ENCODE results near the gene PTPRK. TPM values are rescaled to one million over a fixed set of nuclear protein-coding genes. Genes with fewer than 3 reads are reported as not detected.

Gene PTPRK
- total and polyA plus RNA-seq, 2 donors: 9.3 to 26.8 TPM

DNA sequence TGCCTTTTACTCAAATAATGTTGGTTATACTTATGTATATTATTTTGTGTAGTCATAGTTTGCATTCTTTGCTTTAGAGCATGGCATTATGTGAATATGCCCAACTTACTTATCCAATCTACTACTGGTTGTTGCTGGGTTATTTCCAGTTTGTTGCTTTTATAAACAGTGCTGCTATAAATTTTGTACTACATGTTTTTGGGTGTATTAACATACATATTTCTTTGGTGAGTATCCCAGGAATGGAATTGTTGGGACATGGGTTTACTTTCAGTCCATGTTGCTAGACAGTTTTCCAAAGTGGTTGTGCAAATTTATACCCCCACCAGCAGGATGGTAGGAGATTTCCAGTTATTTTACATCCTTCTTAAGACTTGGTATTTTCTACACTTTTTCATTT is 462.5 kb downstream of the PTPRK start:
- no peaks in the 10 kb centered on the region for H3K27me3 ChIP-seq (ENCODE audit: control insufficient read depth in 2 of 2, insufficient read depth in 1 of 2, low read length in 1 of 2)
- no peak for DNase-seq (ENCODE audit: low read depth in 6 of 9, low spot score in 9 of 9)
- H3K9me3 ChIP-seq (ENCODE audit: control insufficient read depth in 2 of 2, insufficient read depth in 1 of 2, low read length in 1 of 2): peaks cover 0 to 2% of the 10 kb centered on the region in 2 donors
- H3K36me3 ChIP-seq (ENCODE audit: control insufficient read depth in 2 of 2, insufficient read depth in 2 of 2, low read length in 1 of 2): peaks cover 0 to 8% of the 10 kb centered on the region in 2 donors
- no peaks in the 10 kb centered on the region for H3K4me1 ChIP-seq (ENCODE audit: control insufficient read depth in 2 of 2, insufficient read depth in 2 of 2, low read length in 2 of 2)
- no peak overlapping the region for H3K4me3 ChIP-seq (ENCODE audit: low read length in 2 of 2)
- no peak overlapping the region for H3K27ac ChIP-seq (ENCODE audit: low read depth in 1 of 2, low read length in 1 of 2)

GRCh38 chr6:128057541-128057940 is 462.9 kb downstream of the PTPRK start:
- Histone ChIP-seq H3K27ac (ENCODE audit: low read depth in 1 of 2, low read length in 1 of 2) (no peak overlapping the region), H3K27me3 (ENCODE audit: control insufficient read depth in 2 of 2, insufficient read depth in 1 of 2, low read length in 1 of 2) (no peaks in the 10 kb centered on the region), H3K9me3 (ENCODE audit: control insufficient read depth in 2 of 2, insufficient read depth in 1 of 2, low read length in 1 of 2) (peaks cover 0 to 2% of the 10 kb centered on the region in 2 donors), H3K4me3 (ENCODE audit: low read length in 2 of 2) (no peak overlapping the region), H3K36me3 (ENCODE audit: control insufficient read depth in 2 of 2, insufficient read depth in 2 of 2, low read length in 1 of 2) (peaks cover 0 to 8% of the 10 kb centered on the region in 2 donors), H3K4me1 (ENCODE audit: control insufficient read depth in 2 of 2, insufficient read depth in 2 of 2, low read length in 2 of 2) (no peaks in the 10 kb centered on the region)
- DNase-seq (ENCODE audit: low read depth in 6 of 9, low spot score in 9 of 9): no peak
- over 99% methylated on average over 3 of the region's 3 CpGs for WGBS

GRCh38 chr6:128053109-128053508 is 467.3 kb downstream of the PTPRK start:
- no peak for DNase-seq (ENCODE audit: low read depth in 6 of 9, low spot score in 9 of 9)
- Histone ChIP-seq H3K36me3 (ENCODE audit: control insufficient read depth in 2 of 2, insufficient read depth in 2 of 2, low read length in 1 of 2) (peaks cover 0 to 8% of the 10 kb centered on the region in 2 donors), H3K4me1 (ENCODE audit: control insufficient read depth in 2 of 2, insufficient read depth in 2 of 2, low read length in 2 of 2) (no peaks in the 10 kb centered on the region), H3K4me3 (ENCODE audit: low read length in 2 of 2) (no peak overlapping the region), H3K9me3 (ENCODE audit: control insufficient read depth in 2 of 2, insufficient read depth in 1 of 2, low read length in 1 of 2) (peaks cover 0 to 2% of the 10 kb centered on the region in 2 donors), H3K27me3 (ENCODE audit: control insufficient read depth in 2 of 2, insufficient read depth in 1 of 2, low read length in 1 of 2) (no peaks in the 10 kb centered on the region), H3K27ac (ENCODE audit: low read depth in 1 of 2, low read length in 1 of 2) (no peak overlapping the region)
- 98% methylated on average over 5 of the region's 5 CpGs for whole genome bisulfite sequencing

DNA sequence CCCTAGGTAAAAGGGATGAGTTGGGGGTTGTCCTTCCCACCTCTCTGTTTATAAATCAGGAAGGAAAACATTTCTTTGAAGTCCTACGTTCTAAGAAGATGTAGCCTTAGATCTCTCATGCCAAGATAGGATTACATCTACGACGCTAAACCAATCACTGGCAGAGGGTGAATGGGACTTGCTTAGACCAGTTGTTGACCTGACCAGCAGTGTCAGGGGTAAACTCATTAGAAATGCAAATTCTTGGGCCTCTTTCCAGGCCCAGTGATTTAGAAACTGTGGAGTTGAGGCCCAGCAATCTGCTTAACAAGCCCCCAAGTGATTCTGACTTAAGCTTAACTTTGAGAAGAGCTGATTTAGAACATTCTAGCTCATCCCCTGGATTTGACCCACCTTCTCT is 472.4 kb downstream of the PTPRK start:
- no peak overlapping the region for H3K27ac ChIP-seq (ENCODE audit: low read depth in 1 of 2, low read length in 1 of 2)
- H3K4me3 ChIP-seq (ENCODE audit: low read length in 2 of 2): no peak overlapping the region
- no peaks in the 10 kb centered on the region for H3K9me3 ChIP-seq (ENCODE audit: control insufficient read depth in 2 of 2, insufficient read depth in 1 of 2, low read length in 1 of 2)
- H3K4me1 ChIP-seq (ENCODE audit: control insufficient read depth in 2 of 2, insufficient read depth in 2 of 2, low read length in 2 of 2): no peaks in the 10 kb centered on the region
- H3K36me3 ChIP-seq (ENCODE audit: control insufficient read depth in 2 of 2, insufficient read depth in 2 of 2, low read length in 1 of 2): no peaks in the 10 kb centered on the region
- DNase-seq (ENCODE audit: low read depth in 6 of 9, low spot score in 9 of 9): no peak
- WGBS: 96% methylated on average over 3 of the region's 3 CpGs
- H3K27me3 ChIP-seq (ENCODE audit: control insufficient read depth in 2 of 2, insufficient read depth in 1 of 2, low read length in 1 of 2): no peaks in the 10 kb centered on the region

GRCh38 chr6:128046033-128046432 is 474.4 kb downstream of the PTPRK start:
- Histone ChIP-seq H3K4me1 (ENCODE audit: control insufficient read depth in 2 of 2, insufficient read depth in 2 of 2, low read length in 2 of 2) (no peaks in the 10 kb centered on the region), H3K4me3 (ENCODE audit: low read length in 2 of 2) (no peak overlapping the region), H3K27me3 (ENCODE audit: control insufficient read depth in 2 of 2, insufficient read depth in 1 of 2, low read length in 1 of 2) (no peaks in the 10 kb centered on the region), H3K9me3 (ENCODE audit: control insufficient read depth in 2 of 2, insufficient read depth in 1 of 2, low read length in 1 of 2) (no peaks in the 10 kb centered on the region), H3K27ac (ENCODE audit: low read depth in 1 of 2, low read length in 1 of 2) (no peak overlapping the region), H3K36me3 (ENCODE audit: control insufficient read depth in 2 of 2, insufficient read depth in 2 of 2, low read length in 1 of 2) (no peaks in the 10 kb centered on the region)
- DNase-seq (ENCODE audit: low read depth in 6 of 9, low spot score in 9 of 9): no peak
- 92% methylated on average over 1 of the region's 1 CpG for WGBS

GRCh38 chr6:128039543-128039942 is 480.9 kb downstream of the PTPRK start:
- peaks cover 5 to 10% of the 10 kb centered on the region in 2 donors for H3K4me1 ChIP-seq (ENCODE audit: control insufficient read depth in 2 of 2, insufficient read depth in 2 of 2, low read length in 2 of 2)
- WGBS: 54% methylated on average over 2 of the region's 2 CpGs
- DNase-seq (ENCODE audit: low read depth in 6 of 9, low spot score in 9 of 9): peak in 5 of 9 donors; percentile 32 to 74 (median 53)
- peaks cover 0 to 4% of the 10 kb centered on the region in 2 donors for H3K9me3 ChIP-seq (ENCODE audit: control insufficient read depth in 2 of 2, insufficient read depth in 1 of 2, low read length in 1 of 2)
- H3K27ac ChIP-seq (ENCODE audit: low read depth in 1 of 2, low read length in 1 of 2): peak overlapping the region in 1 of 2 donors; percentile 28
- no peaks in the 10 kb centered on the region for H3K27me3 ChIP-seq (ENCODE audit: control insufficient read depth in 2 of 2, insufficient read depth in 1 of 2, low read length in 1 of 2)
- no peaks in the 10 kb centered on the region for H3K36me3 ChIP-seq (ENCODE audit: control insufficient read depth in 2 of 2, insufficient read depth in 2 of 2, low read length in 1 of 2)
- H3K4me3 ChIP-seq (ENCODE audit: low read length in 2 of 2): no peak overlapping the region

- 94% methylated on average over 7 of the region's 7 CpGs for WGBS
- Histone ChIP-seq H3K4me1 (ENCODE audit: control insufficient read depth in 2 of 2, insufficient read depth in 2 of 2, low read length in 2 of 2) (peaks cover 21 to 28% of the 10 kb centered on the region in 2 donors), H3K27me3 (ENCODE audit: control insufficient read depth in 2 of 2, insufficient read depth in 1 of 2, low read length in 1 of 2) (no peaks in the 10 kb centered on the region), H3K9me3 (ENCODE audit: control insufficient read depth in 2 of 2, insufficient read depth in 1 of 2, low read length in 1 of 2) (peaks cover 0 to 4% of the 10 kb centered on the region in 2 donors), H3K27ac (ENCODE audit: low read depth in 1 of 2, low read length in 1 of 2) (no peak overlapping the region), H3K4me3 (ENCODE audit: low read length in 2 of 2) (no peak overlapping the region), H3K36me3 (ENCODE audit: control insufficient read depth in 2 of 2, insufficient read depth in 2 of 2, low read length in 1 of 2) (no peaks in the 10 kb centered on the region)
- no peak for DNase-seq (ENCODE audit: low read depth in 6 of 9, low spot score in 9 of 9)
Observed at GRCh38 chr6:128036808-128037570, 483.4 kb downstream of the PTPRK start.

DNA sequence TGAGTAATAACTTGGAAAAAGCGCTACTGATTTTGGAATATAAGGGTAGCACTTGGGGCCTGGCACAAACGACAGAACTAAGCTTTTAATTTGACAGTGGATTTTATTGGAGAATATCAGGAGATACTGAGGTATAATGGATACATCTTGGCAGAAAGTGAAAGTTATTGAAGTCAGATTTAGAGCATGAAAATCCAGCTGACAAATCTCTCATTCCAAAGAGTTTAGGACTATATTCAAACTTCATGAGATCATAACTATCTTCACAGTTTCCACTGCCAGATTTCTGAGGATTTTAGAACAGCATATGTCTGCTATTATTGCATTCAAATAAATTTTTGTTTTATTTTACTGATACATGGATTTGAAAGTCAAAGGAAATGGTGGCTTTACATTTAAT is 487.2 kb downstream of the PTPRK start:
- Histone ChIP-seq H3K36me3 (ENCODE audit: control insufficient read depth in 2 of 2, insufficient read depth in 2 of 2, low read length in 1 of 2) (no peaks in the 10 kb centered on the region), H3K9me3 (ENCODE audit: control insufficient read depth in 2 of 2, insufficient read depth in 1 of 2, low read length in 1 of 2) (peaks cover 0 to 4% of the 10 kb centered on the region in 2 donors), H3K4me3 (ENCODE audit: low read length in 2 of 2) (no peak overlapping the region), H3K27ac (ENCODE audit: low read depth in 1 of 2, low read length in 1 of 2) (peak overlapping the region in 1 of 2 donors; percentile 82), H3K4me1 (ENCODE audit: control insufficient read depth in 2 of 2, insufficient read depth in 2 of 2, low read length in 2 of 2) (peaks cover 19 to 37% of the 10 kb centered on the region in 2 donors), H3K27me3 (ENCODE audit: control insufficient read depth in 2 of 2, insufficient read depth in 1 of 2, low read length in 1 of 2) (no peaks in the 10 kb centered on the region)
- no peak for DNase-seq (ENCODE audit: low read depth in 6 of 9, low spot score in 9 of 9)
- WGBS: 96% methylated on average over 2 of the region's 2 CpGs

GRCh38 chr6:128032042-128032441 is 488.4 kb downstream of the PTPRK start:
- WGBS: 48% methylated on average over 6 of the region's 6 CpGs

More at GRCh38 chr6:128032042-128032441, 488.4 kb downstream of the PTPRK start:
- no peaks in the 10 kb centered on the region for H3K36me3 ChIP-seq (ENCODE audit: control insufficient read depth in 2 of 2, insufficient read depth in 2 of 2, low read length in 1 of 2)
- H3K27me3 ChIP-seq (ENCODE audit: control insufficient read depth in 2 of 2, insufficient read depth in 1 of 2, low read length in 1 of 2): no peaks in the 10 kb centered on the region
- peaks cover 0 to 4% of the 10 kb centered on the region in 2 donors for H3K9me3 ChIP-seq (ENCODE audit: control insufficient read depth in 2 of 2, insufficient read depth in 1 of 2, low read length in 1 of 2)
- H3K4me3 ChIP-seq (ENCODE audit: low read length in 2 of 2): no peak overlapping the region
- peaks cover 19 to 41% of the 10 kb centered on the region in 2 donors for H3K4me1 ChIP-seq (ENCODE audit: control insufficient read depth in 2 of 2, insufficient read depth in 2 of 2, low read length in 2 of 2)
- peak; percentile 29 to 89 (median 62) for DNase-seq (ENCODE audit: low read depth in 6 of 9, low spot score in 9 of 9)
- H3K27ac ChIP-seq (ENCODE audit: low read depth in 1 of 2, low read length in 1 of 2): peak overlapping the region; percentile 11 to 82

All from thymus (tissue), 11 donors.